OCI-LY7 (cell line): ENCODE results near the gene KCNG1.

Experiments
- CTCF ChIP-seq: fragments of 200-600 bp; sonication (generic); conservative IDR thresholded peaks from 2 replicates; pipeline ENCODE4 v1.5.1; 2014; ENCODE audit warnings: mild to moderate bottlenecking, antibody characterized with exemption, low read length, moderate library complexity, mixed read lengths
- EZH2phosphoT487 ChIP-seq: fragments of 200-600 bp; sonication (generic); IDR thresholded peaks from 2 replicates; pipeline ENCODE4 v1.6.1; 2018; ENCODE audit warnings: low read depth, borderline replicate concordance, mild to moderate bottlenecking, mixed run types, antibody characterized with exemption, low read length, moderate library complexity, mixed read lengths

DNA sequence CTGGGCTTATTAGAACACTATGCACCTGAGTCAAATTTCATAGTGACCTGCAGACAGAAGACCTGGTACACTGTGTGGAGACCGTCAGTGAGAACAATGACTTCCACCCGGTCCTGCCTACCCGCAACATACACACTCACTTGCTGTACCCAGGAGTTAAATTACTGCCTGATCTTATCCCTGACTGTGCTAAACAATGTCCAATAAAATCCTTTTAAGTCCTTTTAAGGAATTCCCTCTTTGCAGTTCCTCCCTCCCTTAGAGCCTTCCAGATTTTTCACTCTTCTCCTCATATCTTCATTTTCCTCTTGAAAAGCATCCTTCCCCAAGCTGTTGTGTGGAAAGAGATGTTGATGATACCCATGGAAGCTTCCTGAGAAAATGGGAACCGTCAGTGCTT lies 3.4 kb upstream of the KCNG1 start:
- TF ChIP-seq EZH2phosphoT487 (no peak), CTCF (no peak)
